ACC112 (cell line): ENCODE data around the gene HDAC11.

ENCODE experiments used
- H2AFZ ChIP-seq: fragments of 200-600 bp; sonication (generic); one replicate; pipeline ENCODE4 v1.6.0; 2017; ENCODE audit warnings: antibody characterized with exemption, low read length; ENCODE audit not compliant: unreplicated experiment
- H3K27ac ChIP-seq: fragments of 200-600 bp; sonication (generic); 2 replicates; pipeline ENCODE4 v1.5.1; 2014; ENCODE audit warnings: low read depth, mild to moderate bottlenecking, antibody characterized with exemption, low read length, moderate library complexity
- H3K27me3 ChIP-seq: fragments of 200-600 bp; sonication (generic); 2 replicates; pipeline ENCODE4 v1.6.1; 2014; ENCODE audit warnings: mild to moderate bottlenecking, antibody characterized with exemption, low read length, moderate library complexity, mixed read lengths; ENCODE audit not compliant: insufficient read depth
- H3K36me3 ChIP-seq: fragments of 200-600 bp; sonication (generic); 2 replicates; pipeline ENCODE4 v1.6.1; 2016; ENCODE audit warnings: mild to moderate bottlenecking, antibody characterized with exemption, low read length, moderate library complexity, mixed read lengths; ENCODE audit not compliant: insufficient read depth
- H3K4me1 ChIP-seq: fragments of 200-600 bp; sonication (generic); one replicate; pipeline ENCODE4 v1.6.1; 2016; ENCODE audit warnings: low read length, mixed read lengths; ENCODE audit not compliant: insufficient read depth, unreplicated experiment, control insufficient read depth
- H3K4me3 ChIP-seq: fragments of 200-600 bp; sonication (generic); 2 replicates; pipeline ENCODE4 v1.5.1; 2014; ENCODE audit warnings: mild to moderate bottlenecking, low read depth, low read length
- H3K79me2 ChIP-seq: fragments of 200-600 bp; sonication (generic); one replicate; pipeline ENCODE4 v1.6.0; 2016; ENCODE audit warnings: low read length; ENCODE audit not compliant: control insufficient read depth, unreplicated experiment, insufficient read depth

HDAC11 gene

DNA sequence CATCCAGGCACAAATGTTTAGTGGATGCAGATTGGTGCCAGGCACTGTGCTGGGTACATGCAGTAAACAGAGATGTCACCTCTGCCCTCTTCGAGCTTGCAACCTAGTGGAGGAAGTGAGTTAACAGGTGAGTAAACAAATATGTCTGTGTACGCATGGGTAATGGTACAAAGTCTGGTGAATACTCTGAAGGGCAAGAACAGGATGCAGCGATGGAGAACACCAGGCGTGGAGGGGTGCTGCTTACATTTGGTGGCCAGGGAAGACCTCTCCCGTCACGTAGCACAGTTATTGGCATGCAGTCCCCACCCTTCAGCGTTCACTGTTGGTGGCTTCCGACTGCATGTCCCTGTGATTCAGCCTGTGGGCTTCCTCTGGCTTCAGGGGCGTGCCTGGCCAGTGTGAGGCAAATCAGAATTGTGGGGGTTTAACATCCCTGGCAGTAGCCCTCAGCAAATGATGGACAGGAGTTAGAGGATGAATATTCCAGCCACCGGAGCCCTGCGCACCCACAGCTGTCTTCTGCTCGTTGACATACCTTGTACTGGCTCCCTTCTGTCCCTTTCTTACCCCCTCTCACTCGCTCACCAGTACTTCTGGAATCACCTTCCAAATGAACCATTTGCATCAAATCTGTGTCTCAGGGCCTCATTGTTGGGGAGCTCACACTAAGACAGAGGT, 9.1 kb upstream of the HDAC11 start:
- H3K4me3 ChIP-seq: no peak overlapping the region
- no peaks in the 10 kb centered on the region for H3K4me1 ChIP-seq
- H3K27ac ChIP-seq: no peak overlapping the region
- H2AFZ ChIP-seq: no peak overlapping the region
- H3K36me3 ChIP-seq: no peaks in the 10 kb centered on the region
- no peaks in the 10 kb centered on the region for H3K79me2 ChIP-seq
- peaks cover 15% of the 10 kb centered on the region for H3K27me3 ChIP-seq

DNA sequence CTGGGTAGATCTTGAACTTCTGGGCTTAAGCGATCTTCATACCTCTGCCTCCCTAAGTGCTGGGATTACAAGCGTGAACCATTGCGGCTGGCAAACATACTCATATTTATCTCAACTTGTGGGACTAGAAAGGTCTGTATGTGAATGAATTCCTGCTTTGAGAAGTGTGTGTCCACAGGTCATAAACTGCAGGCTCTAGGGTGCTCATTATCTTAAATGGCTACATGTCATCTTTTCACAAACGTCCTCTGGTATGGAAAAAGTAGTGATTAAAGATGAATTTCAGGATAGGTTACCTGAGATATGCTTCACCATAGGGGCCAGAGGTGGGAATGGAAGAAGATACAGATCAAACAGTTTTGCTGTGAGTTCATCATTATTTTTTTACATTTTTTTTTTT, 7.8 kb upstream of the HDAC11 start:
- no peaks in the 10 kb centered on the region for H3K79me2 ChIP-seq
- H3K4me3 ChIP-seq: no peak overlapping the region
- H3K36me3 ChIP-seq: no peaks in the 10 kb centered on the region
- no peak overlapping the region for H3K27ac ChIP-seq
- H3K27me3 ChIP-seq: peaks cover 7% of the 10 kb centered on the region
- H2AFZ ChIP-seq: no peak overlapping the region
- H3K4me1 ChIP-seq: no peaks in the 10 kb centered on the region

DNA sequence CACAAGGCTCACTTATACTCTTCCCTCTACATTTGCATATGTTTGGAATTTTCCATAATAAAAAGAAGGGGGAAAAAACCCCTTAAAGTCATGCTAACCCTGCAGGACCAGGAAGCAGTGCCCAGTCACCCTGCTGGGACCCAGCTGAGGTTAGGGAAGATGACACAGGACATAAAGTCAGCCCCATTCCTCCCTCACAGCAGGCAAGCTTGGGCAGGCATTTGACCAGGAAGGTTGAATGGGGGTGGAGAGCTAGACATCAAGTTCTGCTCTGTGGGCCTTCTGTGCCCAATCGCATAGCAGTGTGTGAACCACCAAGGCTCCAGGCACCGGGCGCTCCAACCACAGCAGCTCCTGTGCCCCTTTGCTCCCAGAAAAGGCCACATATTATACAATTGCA, 7.1 kb upstream of the HDAC11 start:
- Histone ChIP-seq H2AFZ (no peak overlapping the region), H3K79me2 (no peaks in the 10 kb centered on the region), H3K27me3 (peaks cover 7% of the 10 kb centered on the region), H3K4me1 (no peaks in the 10 kb centered on the region), H3K27ac (no peak overlapping the region), H3K36me3 (no peaks in the 10 kb centered on the region), H3K4me3 (no peak overlapping the region)

DNA sequence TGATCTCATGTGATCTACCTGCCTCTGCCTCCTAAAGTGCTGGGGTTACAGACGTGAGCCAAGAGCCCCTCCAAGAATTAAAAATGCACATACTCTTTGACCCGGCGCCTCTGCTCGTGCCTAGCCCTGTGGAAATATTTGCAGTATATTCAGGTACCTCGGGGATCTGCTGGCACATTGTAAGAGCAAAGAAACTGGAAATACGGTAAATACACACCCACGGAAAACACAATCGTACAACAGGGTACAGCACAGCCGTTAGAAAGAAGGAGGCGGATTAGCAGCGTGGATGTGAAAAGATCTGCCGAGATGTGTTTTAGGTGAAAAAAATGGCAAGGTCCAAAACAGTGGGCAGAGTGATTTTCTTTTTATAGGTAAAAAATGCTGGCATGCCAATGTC, 6.1 kb upstream of the HDAC11 start:
- H2AFZ ChIP-seq: no peak overlapping the region
- H3K4me1 ChIP-seq: peaks cover 4% of the 10 kb centered on the region

DNA sequence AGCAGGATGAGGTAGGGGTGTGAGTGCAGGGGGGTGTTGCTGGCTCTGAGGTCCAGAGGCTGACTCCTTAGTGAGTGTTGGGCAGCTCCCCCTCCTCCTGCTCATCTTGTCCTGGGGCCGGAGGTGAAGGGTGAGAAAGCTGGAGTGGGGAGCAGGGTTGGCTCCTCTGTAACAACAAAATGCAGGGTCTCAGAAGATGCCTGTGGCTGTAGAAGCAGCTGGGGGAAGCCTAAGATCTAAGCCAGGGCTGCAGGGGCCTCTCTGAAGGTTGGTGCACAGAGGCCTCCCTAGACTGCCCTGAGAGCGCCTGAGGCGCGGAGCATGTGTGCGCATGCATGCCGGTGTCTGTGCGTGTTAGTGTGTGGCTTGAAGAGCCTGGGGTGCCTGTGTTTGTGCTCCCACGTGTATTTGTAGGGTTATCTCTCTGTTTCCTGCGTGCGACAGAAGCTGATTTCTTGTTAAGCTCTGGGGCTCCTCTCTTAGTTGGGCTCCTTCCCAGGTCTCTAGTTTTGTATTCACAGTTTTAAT, 5.3 kb upstream of the HDAC11 start:
- peaks cover 7% of the 10 kb centered on the region for H3K27me3 ChIP-seq
- H3K4me1 ChIP-seq: peaks cover 6% of the 10 kb centered on the region
- no peak overlapping the region for H3K27ac ChIP-seq
- no peaks in the 10 kb centered on the region for H3K79me2 ChIP-seq
- H3K36me3 ChIP-seq: no peaks in the 10 kb centered on the region
- H3K4me3 ChIP-seq: no peak overlapping the region
- H2AFZ ChIP-seq: no peak overlapping the region

More for the DNA sequence above, 6.1 kb upstream of the HDAC11 start:
- Histone ChIP-seq H3K4me3 (no peak overlapping the region), H3K27ac (no peak overlapping the region), H3K79me2 (no peaks in the 10 kb centered on the region), H3K36me3 (no peaks in the 10 kb centered on the region), H3K27me3 (peaks cover 7% of the 10 kb centered on the region)

DNA sequence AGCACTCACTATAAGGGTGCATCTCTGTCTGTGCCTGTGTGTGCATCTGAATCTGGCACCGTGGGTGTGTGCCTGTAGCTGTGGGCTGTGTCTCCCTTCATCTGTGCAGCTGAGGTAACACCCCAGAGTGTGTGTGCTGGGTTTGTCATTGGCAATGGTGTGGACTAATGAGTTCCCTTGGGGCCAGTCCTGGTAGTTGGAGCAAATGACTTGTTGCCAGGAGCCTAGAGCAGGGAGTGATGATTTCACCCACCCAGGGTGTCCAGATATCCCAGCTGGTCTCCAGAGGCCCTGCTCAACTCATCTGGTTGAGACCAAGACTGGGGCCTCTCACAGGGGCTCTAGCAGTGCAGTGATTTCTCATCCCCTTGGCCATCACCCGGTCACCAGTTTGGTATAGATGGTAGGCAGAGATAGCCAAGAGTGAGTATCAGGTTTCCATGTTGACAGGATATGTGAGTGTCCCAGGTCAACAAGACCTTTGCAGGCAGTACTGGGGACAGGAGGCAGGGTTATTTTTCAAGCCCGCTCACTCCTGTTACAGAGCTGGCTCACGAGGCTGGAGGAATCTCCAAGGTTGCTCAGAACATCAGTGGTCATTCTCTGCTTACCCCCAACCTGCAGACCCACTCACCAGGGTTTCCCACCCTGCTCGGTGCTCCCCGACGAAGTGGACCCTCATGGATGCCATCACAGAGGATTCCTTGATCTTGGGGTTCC, 4.1 kb upstream of the HDAC11 start:
- Histone ChIP-seq H3K4me1 (peaks cover 11% of the 10 kb centered on the region), H3K79me2 (no peaks in the 10 kb centered on the region), H3K4me3 (no peak overlapping the region), H3K36me3 (no peaks in the 10 kb centered on the region), H2AFZ (no peak overlapping the region), H3K27me3 (peaks cover 7% of the 10 kb centered on the region), H3K27ac (no peak overlapping the region)

DNA sequence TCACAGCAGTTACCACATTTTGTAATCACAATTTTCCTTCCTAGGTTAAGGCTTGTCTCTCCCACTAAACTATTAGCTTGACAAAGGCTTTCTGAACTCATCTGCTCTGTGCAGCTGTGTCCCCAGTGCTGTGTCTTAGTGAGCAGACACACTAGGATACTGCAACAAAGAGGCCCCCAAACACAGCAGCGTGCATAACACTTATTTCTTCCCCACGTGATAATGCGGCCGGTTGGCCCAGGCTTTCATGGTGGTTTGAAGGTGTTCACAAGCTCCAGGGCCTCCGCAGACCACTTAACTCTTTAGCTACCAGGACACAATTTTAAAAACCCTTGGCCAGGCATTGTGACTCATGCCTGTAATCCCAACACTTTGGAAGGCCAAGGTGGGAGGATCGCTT, 2.2 kb upstream of the HDAC11 start:
- Histone ChIP-seq H3K4me3 (no peak overlapping the region), H2AFZ (no peak overlapping the region), H3K27me3 (peaks cover 5% of the 10 kb centered on the region), H3K36me3 (no peaks in the 10 kb centered on the region), H3K79me2 (no peaks in the 10 kb centered on the region), H3K4me1 (peaks cover 12% of the 10 kb centered on the region), H3K27ac (no peak overlapping the region)

DNA sequence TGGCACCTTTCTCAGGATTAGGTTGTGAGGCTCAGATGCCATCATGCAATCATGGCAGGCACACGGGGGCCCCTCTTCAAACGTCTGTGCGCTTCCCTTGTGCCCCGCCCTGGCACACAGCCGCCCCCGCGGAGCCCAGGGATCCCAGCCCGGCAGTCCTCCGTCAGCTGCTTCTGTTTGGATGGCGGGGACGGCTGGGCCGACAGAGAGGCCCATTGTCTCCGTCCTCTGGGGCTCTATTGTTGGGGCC, 849 bp upstream of the HDAC11 start:
- Histone ChIP-seq H3K4me1 (peaks cover 12% of the 10 kb centered on the region), H3K27ac (no peak overlapping the region), H3K79me2 (no peaks in the 10 kb centered on the region)

DNA sequence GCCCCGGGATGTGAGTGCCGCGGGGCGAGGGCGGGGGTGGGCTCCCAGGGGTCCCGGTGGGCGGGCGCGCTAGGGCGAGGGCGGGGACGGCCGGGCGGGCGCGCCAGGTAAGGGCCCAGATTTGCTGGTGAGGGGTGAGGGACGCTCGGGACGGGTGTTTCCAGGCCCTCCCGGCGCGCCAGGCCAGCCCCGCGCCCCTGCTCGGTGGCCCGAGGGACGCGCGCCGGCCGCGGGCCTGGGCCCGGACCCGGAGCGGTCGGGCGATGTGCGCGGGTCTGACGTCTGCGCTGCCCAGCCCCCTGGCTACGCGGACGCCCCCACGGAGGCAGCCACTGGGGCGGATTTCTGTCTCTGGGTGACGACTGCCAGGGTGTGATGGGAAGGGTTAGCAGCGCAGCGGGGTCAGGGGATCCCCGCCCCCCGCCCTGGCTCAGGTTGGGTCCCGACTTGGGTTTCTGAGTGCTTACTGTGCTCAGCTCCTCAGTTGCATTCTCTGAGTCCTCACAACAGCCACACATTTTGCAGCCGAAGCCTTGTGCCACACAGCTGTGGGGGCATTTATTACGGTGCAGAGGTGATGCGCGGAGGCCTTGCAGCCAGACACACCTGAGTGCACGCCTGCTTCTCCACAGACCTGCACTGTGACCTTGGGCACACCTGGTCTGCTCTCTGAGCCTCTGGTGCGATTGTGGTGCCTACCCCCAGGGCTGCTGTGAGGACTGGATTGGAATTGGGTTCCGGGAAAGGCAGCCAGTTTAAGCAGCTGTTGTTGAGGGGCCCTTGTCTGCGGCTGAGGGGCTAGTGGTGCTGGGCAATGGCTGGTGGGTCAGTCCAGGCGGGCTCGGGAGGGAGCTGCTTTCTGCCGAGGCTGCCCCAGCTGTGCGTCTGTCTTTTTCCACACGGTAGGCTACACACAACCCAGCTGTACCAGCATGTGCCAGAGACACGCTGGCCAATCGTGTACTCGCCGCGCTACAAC, 523 bp downstream of the HDAC11 start:
- H3K4me3 ChIP-seq: peak overlapping the region; percentile 88
- peak overlapping the region; percentile 22 for H2AFZ ChIP-seq
- H3K27me3 ChIP-seq: no peaks in the 10 kb centered on the region
- H3K36me3 ChIP-seq: no peaks in the 10 kb centered on the region
- H3K79me2 ChIP-seq: no peaks in the 10 kb centered on the region
- H3K27ac ChIP-seq: no peak overlapping the region
- peaks cover 21% of the 10 kb centered on the region for H3K4me1 ChIP-seq

More for the DNA sequence above, 849 bp upstream of the HDAC11 start:
- Histone ChIP-seq H3K27me3 (no peaks in the 10 kb centered on the region; the same call in 1 of the 2 replicates), H3K4me3 (peak overlapping the region; percentile 88), H3K36me3 (no peaks in the 10 kb centered on the region), H2AFZ (peak overlapping the region; percentile 92)

DNA sequence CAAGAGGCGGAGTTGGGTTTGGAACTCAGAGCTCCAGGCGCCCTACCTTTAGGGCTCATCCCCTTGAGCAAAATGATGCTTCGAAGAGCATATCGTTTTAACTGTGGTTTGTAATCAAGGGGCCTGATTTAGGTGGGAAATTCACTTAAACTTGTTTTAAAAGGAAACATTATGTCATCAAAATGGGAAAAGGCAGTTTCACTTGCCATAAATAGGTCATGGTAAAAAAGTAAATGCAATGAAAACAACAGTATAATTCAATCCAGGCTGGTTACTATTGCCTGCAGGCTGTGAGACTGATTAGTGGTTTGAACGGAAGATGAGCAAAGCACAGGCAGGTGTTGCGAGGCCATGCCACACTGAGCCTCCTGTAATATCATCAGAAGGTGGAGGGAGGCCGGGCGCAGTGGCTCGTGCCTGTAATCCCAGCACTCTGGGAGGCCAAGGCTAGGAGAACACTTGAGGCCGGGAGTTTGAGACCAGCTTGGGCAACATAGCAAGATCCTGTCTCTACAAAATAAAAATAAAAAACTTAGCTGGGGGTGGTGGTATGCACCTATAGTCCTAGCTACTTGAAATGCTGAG, 2.1 kb downstream of the HDAC11 start:
- no peaks in the 10 kb centered on the region for H3K79me2 ChIP-seq
- H3K4me3 ChIP-seq: no peak overlapping the region
- no peaks in the 10 kb centered on the region for H3K36me3 ChIP-seq
- no peak overlapping the region for H3K27ac ChIP-seq
- H2AFZ ChIP-seq: no peak overlapping the region
- H3K4me1 ChIP-seq: peaks cover 21% of the 10 kb centered on the region
- no peaks in the 10 kb centered on the region for H3K27me3 ChIP-seq
